WTC11 (cell line): ENCODE data around the gene MAML2. TPM values are rescaled to one million over a fixed set of nuclear protein-coding genes. Genes with fewer than 3 reads are reported as not detected.
A peak's percentile ranks its signal among the peaks of the same experiment; 100 is the strongest.

Experiments
- ATAC-seq: fragments of 200-7000 bp; cut with Tn5 transposase; 2 replicates; pipeline ENCODE4 v1.10.0; 2021; ENCODE audit warnings: mild to moderate bottlenecking, moderate library complexity
- CTCF ChIA-PET: fragments of 300-600 bp; sonication (Branson Sonifier 250); formaldehyde crosslinking; loops from one replicate; lab custom pipeline; 2021; ENCODE audit warnings: antibody characterized with exemption; lab: Charles Lee
- POLR2A ChIA-PET: fragments of 350-600 bp; sonication (Branson Sonifier 250); formaldehyde crosslinking; loops from one replicate; lab custom pipeline; 2021; ENCODE audit warnings: antibody characterized with exemption; lab: Charles Lee
- DNase-seq: peaks from one replicate; pipeline ENCODE4 v3.0.0; 2021; ENCODE audit warnings: low spot score
- H3K27ac Mint-ChIP-seq: 2 replicates; pipeline ENCODE4 v1.8.0; 2021; ENCODE audit warnings: mixed read lengths
- H3K27me3 Mint-ChIP-seq: 2 replicates; pipeline ENCODE4 v1.8.0; 2021; ENCODE audit warnings: low read depth, mild to moderate bottlenecking, moderate library complexity, mixed read lengths
- H3K36me3 Mint-ChIP-seq: 2 replicates; pipeline ENCODE4 v1.8.0; 2021; ENCODE audit warnings: mixed read lengths
- H3K4me1 Mint-ChIP-seq: 2 replicates; pipeline ENCODE4 v1.8.0; 2022; ENCODE audit warnings: mixed read lengths
- H3K4me3 Mint-ChIP-seq: 2 replicates; pipeline ENCODE4 v1.8.0; 2021; ENCODE audit warnings: mild to moderate bottlenecking, moderate library complexity, mixed read lengths
- H3K9me3 Mint-ChIP-seq: 2 replicates; pipeline ENCODE4 v1.8.0; 2021; ENCODE audit warnings: mixed read lengths
- ATF2 ChIP-seq: sonication (generic); formaldehyde crosslinking; IDR thresholded peaks from 2 replicates; pipeline ENCODE4 v1.8.1; 2022; ENCODE audit warnings: low read depth, missing genetic modification reagents, borderline replicate concordance
- ATF3 ChIP-seq: sonication (generic); formaldehyde crosslinking; conservative IDR thresholded peaks from 2 replicates; pipeline ENCODE4 v1.8.1; 2022; ENCODE audit warnings: mild to moderate bottlenecking, missing genetic modification reagents
- CTCF ChIP-seq: fragments of 200-600 bp; IDR thresholded peaks from 2 replicates; pipeline ENCODE4 v1.8.0; 2022; ENCODE audit warnings: antibody characterized with exemption
- ELF4 ChIP-seq: sonication (generic); formaldehyde crosslinking; IDR thresholded peaks from 2 replicates; pipeline ENCODE4 v1.8.1; 2022; ENCODE audit warnings: low read depth, mild to moderate bottlenecking, moderate library complexity, missing genetic modification reagents
- EMX1 ChIP-seq: fragments of 250-450 bp; sonication (Bioruptor Pico); IDR thresholded peaks from 2 replicates; pipeline ENCODE4 v1.8.0; 2021; ENCODE audit warnings: mild to moderate bottlenecking
- IRF1 ChIP-seq: sonication (generic); formaldehyde crosslinking; IDR thresholded peaks from 2 replicates; pipeline ENCODE4 v1.8.0; 2023; ENCODE audit warnings: missing genetic modification reagents
- IRF2 ChIP-seq: sonication (generic); formaldehyde crosslinking; IDR thresholded peaks from 2 replicates; pipeline ENCODE4 v1.8.0; 2022; ENCODE audit warnings: low read depth, missing genetic modification reagents, borderline replicate concordance
- JAZF1 ChIP-seq: fragments of 250-450 bp; sonication (Bioruptor Pico); IDR thresholded peaks from 2 replicates; pipeline ENCODE4 v1.9.0; 2021; ENCODE audit warnings: moderate library complexity, mild to moderate bottlenecking, inconsistent platforms
- MLX ChIP-seq: sonication (generic); formaldehyde crosslinking; IDR thresholded peaks from 2 replicates; pipeline ENCODE4 v1.8.1; 2023; ENCODE audit warnings: mild to moderate bottlenecking, missing genetic modification reagents, moderate library complexity
- MYBL2 ChIP-seq: sonication (generic); formaldehyde crosslinking; IDR thresholded peaks from 2 replicates; pipeline ENCODE4 v1.8.1; 2023; ENCODE audit warnings: mild to moderate bottlenecking, moderate library complexity, missing genetic modification reagents
- PREB ChIP-seq: sonication (generic); formaldehyde crosslinking; IDR thresholded peaks from 2 replicates; pipeline ENCODE4 v1.8.1; 2022; ENCODE audit warnings: mild to moderate bottlenecking, missing genetic modification reagents, moderate library complexity, borderline replicate concordance
- RORB ChIP-seq: fragments of 250-450 bp; sonication (Bioruptor Pico); IDR thresholded peaks from 2 replicates; pipeline ENCODE4 v1.9.0; 2021; ENCODE audit warnings: mild to moderate bottlenecking
- SMAD4 ChIP-seq: sonication (generic); formaldehyde crosslinking; IDR thresholded peaks from 2 replicates; pipeline ENCODE4 v1.8.0; 2022; ENCODE audit warnings: mild to moderate bottlenecking, missing genetic modification reagents
- SOX15 ChIP-seq: fragments of 250-450 bp; sonication (Bioruptor Pico); IDR thresholded peaks from 2 replicates; pipeline ENCODE4 v1.9.0; 2021; ENCODE audit warnings: mild to moderate bottlenecking
- TCF7 ChIP-seq: sonication (generic); formaldehyde crosslinking; IDR thresholded peaks from 2 replicates; pipeline ENCODE4 v1.8.0; 2022; ENCODE audit warnings: mild to moderate bottlenecking, low read depth, missing genetic modification reagents, moderate library complexity
- TEAD1 ChIP-seq: sonication (generic); formaldehyde crosslinking; IDR thresholded peaks from 2 replicates; pipeline ENCODE4 v1.8.0; 2022; ENCODE audit warnings: mild to moderate bottlenecking, missing genetic modification reagents
- TP53 ChIP-seq: sonication (generic); formaldehyde crosslinking; IDR thresholded peaks from 2 replicates; pipeline ENCODE4 v1.8.1; 2023; ENCODE audit warnings: mild to moderate bottlenecking, missing genetic modification reagents
- ZNF512 ChIP-seq: sonication (generic); formaldehyde crosslinking; IDR thresholded peaks from 2 replicates; pipeline ENCODE4 v1.8.1; 2022; ENCODE audit warnings: missing genetic modification reagents, borderline replicate concordance
- total RNA-seq: library from RNA; stranded (reverse); gene quantifications from 3 replicates; pipeline ENCODE4 v1.2.3, GENCODE V29; 2021
- TF ChIP-seq, protein P1 (sequence below): sonication (generic); formaldehyde crosslinking; IDR thresholded peaks from 2 replicates; pipeline ENCODE4 v1.8.0; 2022; ENCODE audit warnings: mild to moderate bottlenecking, missing genetic modification reagents
- TF ChIP-seq, protein P2 (sequence below): sonication (generic); formaldehyde crosslinking; IDR thresholded peaks from 2 replicates; pipeline ENCODE4 v1.8.1; 2022; ENCODE audit warnings: low read depth, mild to moderate bottlenecking, moderate library complexity, missing genetic modification reagents, borderline replicate concordance
- TF ChIP-seq, protein P3 (sequence below): fragments of 250-450 bp; sonication (Bioruptor Pico); conservative IDR thresholded peaks from 2 replicates; pipeline ENCODE4 v1.9.0; 2021; ENCODE audit warnings: mild to moderate bottlenecking
- TF ChIP-seq, protein P4 (sequence below): sonication (generic); formaldehyde crosslinking; IDR thresholded peaks from 2 replicates; pipeline ENCODE4 v1.8.0; 2022; ENCODE audit warnings: mild to moderate bottlenecking, missing genetic modification reagents
- TF ChIP-seq, protein P5 (sequence below): fragments of 250-450 bp; sonication (Bioruptor Pico); IDR thresholded peaks from 2 replicates; pipeline ENCODE4 v1.9.0; 2021; ENCODE audit warnings: moderate library complexity, mild to moderate bottlenecking, inconsistent platforms, borderline replicate concordance

The MAML2 gene
- total RNA-seq, 1 experiment from 2014 or later = 8.1 TPM

DNA sequence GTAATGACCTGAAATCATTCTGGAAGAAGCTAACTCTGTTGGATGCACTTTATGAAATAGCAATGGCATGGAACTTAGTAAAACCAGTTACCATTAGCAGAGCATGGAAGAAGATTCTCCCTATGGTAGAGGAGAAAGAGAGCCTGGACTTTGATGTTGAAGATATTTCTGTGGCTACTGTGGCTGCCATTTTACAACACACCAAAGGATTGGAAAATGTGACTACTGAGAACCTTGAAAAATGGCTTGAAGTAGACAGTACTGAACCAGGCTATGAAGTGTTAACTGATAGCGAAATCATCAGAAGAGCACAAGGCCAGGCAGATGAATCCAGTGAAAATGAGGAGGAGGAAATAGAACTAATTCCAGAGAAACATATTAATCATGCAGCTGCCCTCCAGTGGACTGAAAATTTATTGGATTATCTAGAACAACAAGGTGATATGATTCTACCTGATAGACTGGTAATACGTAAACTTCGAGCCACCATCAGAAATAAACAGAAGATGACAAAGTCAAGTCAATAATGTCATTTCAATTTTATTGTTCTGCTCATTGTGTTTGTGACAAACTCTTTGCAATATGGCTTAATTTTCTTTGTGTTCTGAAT, 48.8 kb upstream of the MAML2 start (continued):
- no peak for TF ChIP-seq ZNF512 (CRISPR knock-in tag)
- TF ChIP-seq IRF1 = no peak
- TF ChIP-seq TCF7 = no peak
- TF ChIP-seq, protein P1, sequence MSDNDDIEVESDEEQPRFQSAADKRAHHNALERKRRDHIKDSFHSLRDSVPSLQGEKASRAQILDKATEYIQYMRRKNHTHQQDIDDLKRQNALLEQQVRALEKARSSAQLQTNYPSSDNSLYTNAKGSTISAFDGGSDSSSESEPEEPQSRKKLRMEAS (CRISPR knock-in tag) = no peak
- TF ChIP-seq ATF3 (CRISPR knock-in tag) = no peak
- TF ChIP-seq IRF2 = no peak
- TF ChIP-seq CTCF = no peak
- TF ChIP-seq JAZF1 = no peak
- TF ChIP-seq SOX15 = no peak
- TF ChIP-seq MYBL2 (CRISPR knock-in tag) = no peak
- TF ChIP-seq, protein P2, sequence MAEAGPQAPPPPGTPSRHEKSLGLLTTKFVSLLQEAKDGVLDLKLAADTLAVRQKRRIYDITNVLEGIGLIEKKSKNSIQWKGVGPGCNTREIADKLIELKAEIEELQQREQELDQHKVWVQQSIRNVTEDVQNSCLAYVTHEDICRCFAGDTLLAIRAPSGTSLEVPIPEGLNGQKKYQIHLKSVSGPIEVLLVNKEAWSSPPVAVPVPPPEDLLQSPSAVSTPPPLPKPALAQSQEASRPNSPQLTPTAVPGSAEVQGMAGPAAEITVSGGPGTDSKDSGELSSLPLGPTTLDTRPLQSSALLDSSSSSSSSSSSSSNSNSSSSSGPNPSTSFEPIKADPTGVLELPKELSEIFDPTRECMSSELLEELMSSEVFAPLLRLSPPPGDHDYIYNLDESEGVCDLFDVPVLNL (CRISPR knock-in tag) = no peak
- no peak for TF ChIP-seq MLX
- TF ChIP-seq, protein P3, sequence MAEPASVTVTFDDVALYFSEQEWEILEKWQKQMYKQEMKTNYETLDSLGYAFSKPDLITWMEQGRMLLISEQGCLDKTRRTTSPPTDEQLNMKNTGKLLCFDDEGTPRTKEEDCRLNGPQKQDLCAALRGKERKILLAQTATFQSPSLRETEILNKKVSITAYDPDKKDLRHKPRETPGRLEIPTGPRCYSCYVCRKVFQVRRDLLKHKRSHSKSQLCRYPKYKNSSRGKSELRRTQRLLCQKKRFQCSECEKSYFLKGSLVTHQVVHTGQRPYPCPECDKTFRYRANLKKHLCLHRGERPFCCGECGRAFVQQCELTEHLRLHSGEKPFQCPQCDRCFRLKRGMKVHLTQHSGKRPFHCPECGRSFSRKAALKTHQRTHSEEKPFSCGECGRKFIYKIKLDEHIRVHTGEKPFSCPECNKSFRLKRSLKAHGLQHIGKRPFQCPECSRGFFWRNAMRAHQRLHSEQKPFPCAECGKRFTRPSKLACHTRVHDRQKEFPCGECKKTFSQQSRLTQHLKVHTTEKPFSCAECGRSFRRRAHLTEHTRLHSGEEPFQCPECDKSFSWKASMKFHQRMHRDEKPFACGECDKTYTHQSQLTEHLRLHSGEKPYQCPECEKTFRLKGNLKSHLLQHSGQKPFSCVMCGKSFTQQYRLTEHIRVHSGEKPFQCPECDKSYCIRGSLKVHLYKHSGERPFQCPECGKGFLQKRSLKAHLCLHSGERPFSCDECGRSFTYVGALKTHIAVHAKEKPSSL = no peak
- TF ChIP-seq SMAD4 (CRISPR knock-in tag) = no peak
- no peak for TF ChIP-seq PREB (CRISPR knock-in tag)
- TF ChIP-seq EMX1 (CRISPR knock-in tag) = no peak
- TF ChIP-seq, all 79 proteins: peak for 0

DNA sequence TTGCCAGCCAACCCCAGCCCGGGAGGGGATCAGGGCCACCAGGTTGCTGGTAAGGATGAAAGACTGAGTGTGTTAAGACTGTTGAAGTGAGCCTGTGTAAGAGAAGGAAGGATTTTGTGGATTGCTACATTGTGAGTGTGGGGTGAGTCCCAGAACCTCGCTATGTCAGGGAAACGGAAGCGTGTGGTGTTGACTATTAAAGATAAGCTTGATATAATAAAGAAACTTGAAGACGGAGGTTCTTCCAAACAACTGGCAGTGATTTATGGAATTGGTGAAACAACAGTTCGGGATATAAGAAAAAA, 47.4 kb upstream of the MAML2 start:
- Mint-ChIP-seq H3K9me3 (peaks cover 21% of the 10 kb centered on the region), H3K27ac (peak overlapping the region; percentile 29; the same call in 1 of the 2 replicates), H3K36me3 (peaks cover 22% of the 10 kb centered on the region), H3K4me1 (peaks cover 20% of the 10 kb centered on the region), H3K27me3 (peaks cover 8% of the 10 kb centered on the region), H3K4me3 (peak overlapping the region; percentile 89)
- POLR2A ChIA-PET = interaction anchor here (0.7 to 2.3 kb wide), 4 partner anchors 14 to 600 kb away, joined by 3 to 25 read pairs (median 6); partner anchors contain the start of genes CEP57 and FAM76B
- CTCF ChIA-PET = interaction anchor here (0.7 to 2.2 kb wide), 6 partner anchors 48 to 554 kb away, joined by 4 to 35 read pairs (median 8); partner anchors contain the start of genes MAML2 and MTMR2
- ATAC-seq = peak; percentile 1; the same call in 1 of the 2 replicates
- DNase-seq = no peak
- TF ChIP-seq, protein P4, sequence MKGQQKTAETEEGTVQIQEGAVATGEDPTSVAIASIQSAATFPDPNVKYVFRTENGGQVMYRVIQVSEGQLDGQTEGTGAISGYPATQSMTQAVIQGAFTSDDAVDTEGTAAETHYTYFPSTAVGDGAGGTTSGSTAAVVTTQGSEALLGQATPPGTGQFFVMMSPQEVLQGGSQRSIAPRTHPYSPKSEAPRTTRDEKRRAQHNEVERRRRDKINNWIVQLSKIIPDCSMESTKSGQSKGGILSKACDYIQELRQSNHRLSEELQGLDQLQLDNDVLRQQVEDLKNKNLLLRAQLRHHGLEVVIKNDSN (CRISPR knock-in tag) = no peak
- no peak for TF ChIP-seq RORB (CRISPR knock-in tag)
- TF ChIP-seq TP53 (CRISPR knock-in tag) = no peak
- no peak for TF ChIP-seq EMX1 (CRISPR knock-in tag)
- TF ChIP-seq TEAD1 = no peak
- TF ChIP-seq ATF2 (CRISPR knock-in tag) = no peak
- TF ChIP-seq ELF4 = no peak
- TF ChIP-seq, protein P5, sequence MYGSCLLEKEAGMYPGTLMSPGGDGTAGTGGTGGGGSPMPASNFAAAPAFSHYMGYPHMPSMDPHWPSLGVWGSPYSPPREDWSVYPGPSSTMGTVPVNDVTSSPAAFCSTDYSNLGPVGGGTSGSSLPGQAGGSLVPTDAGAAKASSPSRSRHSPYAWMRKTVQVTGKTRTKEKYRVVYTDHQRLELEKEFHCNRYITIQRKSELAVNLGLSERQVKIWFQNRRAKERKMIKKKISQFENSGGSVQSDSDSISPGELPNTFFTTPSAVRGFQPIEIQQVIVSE (CRISPR knock-in tag) = no peak
